Endothelial cell of umbilical vein (primary cell): ENCODE measurements around the gene TRAF3IP1. TPM values are rescaled to one million over a fixed set of nuclear protein-coding genes. Genes with fewer than 3 reads are reported as not detected.

Source experiments
- BruUV-seq: library from RNA; stranded (reverse); fragments of 400-500 nt; replicated peaks from 2 replicates; lab custom pipeline; 2021; lab: Mats Ljungman, UMichigan
- CTCF ChIA-PET: fragments of 300-600, 350-600 bp; sonication (Branson Sonifier 250); formaldehyde crosslinking; loops from one replicate; lab custom pipeline; 2021; ENCODE audit warnings: antibody characterized with exemption, inconsistent platforms; lab: Charles Lee
- POLR2A ChIA-PET: fragments of 300-600, 350-600 bp; sonication (Branson Sonifier 250); formaldehyde crosslinking; loops from one replicate; lab custom pipeline; 2021; ENCODE audit warnings: antibody characterized with exemption, inconsistent platforms; lab: Charles Lee
- DNase-seq: peaks from one replicate; pipeline ENCODE4 v3.0.0-alpha.2; 2011; ENCODE audit warnings: low read depth, low spot score
- FAIRE-seq: peaks from 2 replicates; lab custom pipeline; 2011; peaks lifted over from hg19 to GRCh38; lab: Jason Lieb, UNC
- H2AFZ ChIP-seq: 2 replicates; pipeline ENCODE4 v1.6.0; 2012; ENCODE audit warnings: low read depth, low read length, control low read depth, inconsistent platforms
- H3K27ac ChIP-seq: 2 replicates; pipeline ENCODE4 v1.5.1; 2011; ENCODE audit warnings: low read depth, mild to moderate bottlenecking, control low read depth, low read length, moderate library complexity; ENCODE audit not compliant: insufficient read depth
- H3K27me3 ChIP-seq, 2 experiments: 2 replicates each; pipeline versions ENCODE4 v1.6.0 to v1.6.1; 2011; ENCODE audit warnings: low read length in 2 of 2, mixed read lengths in 1 of 2; ENCODE audit not compliant: control insufficient read depth in 2 of 2, insufficient read depth in 2 of 2
- H3K36me3 ChIP-seq, 2 experiments: 2 replicates in 1 of 2; 3 replicates in 1 of 2; pipeline ENCODE4 v1.5.1; 2011; ENCODE audit warnings: low read length in 2 of 2, mild to moderate bottlenecking in 1 of 2, moderate library complexity in 1 of 2; ENCODE audit not compliant: control insufficient read depth in 2 of 2, insufficient read depth in 2 of 2; ENCODE audit errors: extremely low read depth in 1 of 2
- H3K4me1 ChIP-seq: 3 replicates; pipeline ENCODE4 v1.5.1; 2011; ENCODE audit warnings: mild to moderate bottlenecking, low read length; ENCODE audit not compliant: control insufficient read depth, insufficient read depth; ENCODE audit errors: extremely low read depth
- H3K4me2 ChIP-seq: 2 replicates; pipeline ENCODE4 v1.6.1; 2011; ENCODE audit warnings: low read length, control low read depth, mixed read lengths; ENCODE audit not compliant: insufficient read depth
- H3K4me3 ChIP-seq, 3 experiments: fragments of 200-600 bp in 1 of 3; sonication (generic), shearing (Covaris generic) in 1 of 3; replicated peaks in 1 of 3; 2 replicates each; pipeline ENCODE4 v1.5.1; 2011 to 2016; ENCODE audit warnings: control low read depth in 3 of 3, low read length in 3 of 3, mild to moderate bottlenecking in 2 of 3, inconsistent platforms in 1 of 3, low read depth in 1 of 3, moderate library complexity in 1 of 3; ENCODE audit not compliant: insufficient read depth in 1 of 3
- H3K79me2 ChIP-seq: 2 replicates; pipeline ENCODE4 v1.6.0; 2012; ENCODE audit warnings: low read length, inconsistent platforms; ENCODE audit not compliant: control insufficient read depth, insufficient read depth
- H3K9ac ChIP-seq: replicated peaks from 2 replicates; pipeline ENCODE3; 2011; ENCODE audit warnings: low read length, control low read depth; ENCODE audit not compliant: insufficient read depth; ENCODE audit errors: extremely low read depth
- H3K9me1 ChIP-seq: replicated peaks from 3 replicates; pipeline ENCODE4 v1.6.0; 2011; ENCODE audit warnings: mild to moderate bottlenecking, low read length; ENCODE audit not compliant: control insufficient read depth, insufficient read depth; ENCODE audit errors: extremely low read depth
- H3K9me3 ChIP-seq: replicated peaks from 2 replicates; pipeline ENCODE4 v1.5.1; 2012; ENCODE audit warnings: low read length, inconsistent platforms; ENCODE audit not compliant: control insufficient read depth, insufficient read depth
- H4K20me1 ChIP-seq: replicated peaks from 2 replicates; pipeline ENCODE3; 2011; ENCODE audit warnings: mild to moderate bottlenecking, low read length; ENCODE audit not compliant: control insufficient read depth, insufficient read depth; ENCODE audit errors: extremely low read depth
- CTCF ChIP-seq, 2 donors: IDR thresholded peaks; 1 replicate in 1 of 2; 2 replicates in 1 of 2; pipeline ENCODE4 v1.5.1; 2011; ENCODE audit warnings: low read length in 2 of 2, mild to moderate bottlenecking in 2 of 2, moderate library complexity in 2 of 2, control low read depth in 1 of 2, inconsistent platforms in 1 of 2, low read depth in 1 of 2; ENCODE audit not compliant: insufficient read depth in 1 of 2; ENCODE audit errors: extremely low read depth in 1 of 2
- EZH2 ChIP-seq: IDR thresholded peaks from 2 replicates; pipeline ENCODE4 v1.6.1; 2012; ENCODE audit warnings: borderline replicate concordance, low read depth, mild to moderate bottlenecking, moderate library complexity, low read length, inconsistent platforms; ENCODE audit not compliant: severe bottlenecking
- GATA2 ChIP-seq: IDR thresholded peaks from 2 replicates; pipeline ENCODE4 v1.7.0; 2011; ENCODE audit warnings: low read depth, mild to moderate bottlenecking, moderate library complexity, mixed read lengths, low read length; ENCODE audit not compliant: insufficient read length, insufficient read depth
- JUN ChIP-seq: IDR thresholded peaks from 2 replicates; pipeline ENCODE4 v1.6.1; 2011; ENCODE audit warnings: borderline replicate concordance, low read depth; ENCODE audit not compliant: insufficient read length, insufficient read depth
- MAX ChIP-seq: IDR thresholded peaks from 2 replicates; pipeline ENCODE4 v1.6.1; 2011; ENCODE audit not compliant: insufficient read depth, insufficient read length
- MYC ChIP-seq: IDR thresholded peaks from one replicate; pipeline ENCODE4 v1.6.1; 2011; ENCODE audit warnings: mild to moderate bottlenecking, low read depth, low read length
- POLR2A ChIP-seq: IDR thresholded peaks from 2 replicates; pipeline ENCODE4 v1.6.1; 2012; ENCODE audit warnings: low read depth, mild to moderate bottlenecking, control low read depth, low read length
- POLR2AphosphoS5 ChIP-seq: IDR thresholded peaks from 2 replicates; pipeline ENCODE4 v1.6.1; 2012; ENCODE audit warnings: low read depth, mild to moderate bottlenecking, control low read depth, low read length, moderate library complexity; ENCODE audit not compliant: insufficient read depth
- dilution Hi-C: fragments of 300-500 bp; cut with MboI; formaldehyde crosslinking; loops from one replicate; pipeline ENCODE4 v1.15.0; 2019; ENCODE audit warnings: low sequenced_read_pairs; ENCODE audit not compliant: extremely low pct_ligation_motif_present
- intact Hi-C: fragments of 100-400 bp; cut with micrococcal nuclease; formaldehyde crosslinking; loops from one replicate; pipeline ENCODE4 v1.10.0; 2022
- polyA plus RNA-seq, 4 experiments: library from polyadenylated mRNA; depleted of rRNA in 3 of 4; stranded (reverse) in 3 of 4; unstranded in 1 of 4; fragments of >200 nt; gene quantifications; 2 replicates each; pipeline versions ENCODE4 v1.2.1 to v1.2.3, GENCODE V29; 2011 to 2012; ENCODE audit warnings: missing spikeins in 1 of 4
- total RNA-seq: library from RNA; stranded (reverse); gene quantifications from 2 replicates; pipeline ENCODE4 v1.2.3, GENCODE V29; 2021

The TRAF3IP1 gene
- total and polyA plus RNA-seq, 2 donors (not counting 3 experiments of a cell fraction or from before 2014, with no cell fraction given): 3.4 to 15.9 TPM

- no peaks in the 10 kb centered on the region for H3K9me3 ChIP-seq
- H4K20me1 ChIP-seq: no peaks in the 10 kb centered on the region
- intact Hi-C loops (no loop called here), dilution Hi-C loops (loop anchor here (25.0 kb wide), 1 partner anchor 111 kb away; no protein-coding TSS in a partner anchor)
- H3K36me3 ChIP-seq: peaks cover 0 to 2% of the 10 kb centered on the region in 2 experiments
- no peaks in the 10 kb centered on the region for H3K27me3 ChIP-seq
- H3K4me2 ChIP-seq: no peak overlapping the region
- DNase-seq: no peak
- H3K27ac ChIP-seq: no peak overlapping the region
- FAIRE-seq: no peak
- CTCF ChIA-PET: no interaction called here
- no peak for TF ChIP-seq CTCF (IDR thresholded peaks at IDR 0.05; ENCODE audit: extremely low read depth in 1 of 2, insufficient read depth in 1 of 2, low read depth in 1 of 2, low read length in 2 of 2)
- TF ChIP-seq MAX: no peak
- TF ChIP-seq MYC: no peak
- no peak for TF ChIP-seq EZH2
- TF ChIP-seq GATA2: no peak
- no peak for TF ChIP-seq POLR2A
- no peak overlapping the region for H3K9ac ChIP-seq
- no peaks in the 10 kb centered on the region for H3K79me2 ChIP-seq
- H2AFZ ChIP-seq: no peak overlapping the region
- H3K9me1 ChIP-seq: no peaks in the 10 kb centered on the region
- POLR2A ChIA-PET: no interaction called here
- no peak overlapping the region for H3K4me3 ChIP-seq
- BruUV-seq: no TSS peak
- H3K4me1 ChIP-seq: no peaks in the 10 kb centered on the region
These were observed 31.0 kb downstream of the TRAF3IP1 start for GRCh38 chr2:238351315-238351714.

GRCh38 chr2:238352361-238352760, 32.0 kb downstream of the TRAF3IP1 start:
- Histone ChIP-seq H3K4me2 (no peak overlapping the region), H3K4me3 (no peak overlapping the region), H3K9me3 (no peaks in the 10 kb centered on the region), H3K9me1 (no peaks in the 10 kb centered on the region), H3K4me1 (no peaks in the 10 kb centered on the region), H3K27ac (no peak overlapping the region), H2AFZ (no peak overlapping the region), H4K20me1 (no peaks in the 10 kb centered on the region), H3K79me2 (no peaks in the 10 kb centered on the region), H3K9ac (no peak overlapping the region), H3K36me3 (peaks cover 0 to 2% of the 10 kb centered on the region in 2 experiments), H3K27me3 (no peaks in the 10 kb centered on the region)
- intact Hi-C loops (no loop called here), dilution Hi-C loops (loop anchor here (25.0 kb wide), 1 partner anchor 110 kb away; no protein-coding TSS in a partner anchor)
- DNase-seq (no peak), FAIRE-seq (no peak)
- CTCF ChIA-PET: no interaction called here
- no peak for TF ChIP-seq JUN
- no peak for TF ChIP-seq POLR2AphosphoS5
- no peak for TF ChIP-seq POLR2A
- TF ChIP-seq GATA2: no peak
- TF ChIP-seq EZH2: no peak
- POLR2A ChIA-PET: no interaction called here
- BruUV-seq: no TSS peak
